Middle frontal gyrus (tissue), 1 donor: ENCODE measurements around the gene PYGB.
A peak's percentile ranks its signal among the peaks of the same experiment; 100 is the strongest.
"Not testable (repeated sequence)": the region's sequence is repeated elsewhere in the genome, so short reads cannot be mapped to it uniquely, and the experiment has no call there.

Source experiments
- DNase-seq: peaks from one replicate; pipeline ENCODE4 v3.0.0-alpha.2; 2015; ENCODE audit warnings: low spot score; ENCODE audit errors: extremely low spot score

The PYGB gene

DNA sequence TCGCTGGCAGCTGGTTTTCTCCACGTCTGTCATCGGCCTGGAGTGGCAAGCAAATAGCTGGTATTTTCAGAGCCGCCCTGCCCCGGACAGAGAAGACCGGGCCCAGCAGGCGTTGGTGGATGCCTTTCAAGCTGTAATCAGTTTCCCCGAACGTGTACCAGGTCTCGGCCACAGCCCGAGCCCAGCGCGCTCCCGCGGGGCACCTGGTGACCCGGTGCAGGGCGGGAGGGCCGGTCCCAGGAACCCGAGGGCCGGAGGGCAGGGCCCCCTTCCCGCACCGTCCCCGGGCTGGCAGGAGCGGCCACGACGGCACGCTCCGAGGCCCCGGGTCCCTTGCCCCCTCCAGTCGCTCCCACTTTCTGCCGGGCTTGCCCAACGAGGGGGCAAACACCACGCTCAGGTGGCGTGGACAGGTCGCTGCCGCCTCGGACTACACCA lies 348 bp upstream of the PYGB start:
- DNase-seq: no peak

DNA sequence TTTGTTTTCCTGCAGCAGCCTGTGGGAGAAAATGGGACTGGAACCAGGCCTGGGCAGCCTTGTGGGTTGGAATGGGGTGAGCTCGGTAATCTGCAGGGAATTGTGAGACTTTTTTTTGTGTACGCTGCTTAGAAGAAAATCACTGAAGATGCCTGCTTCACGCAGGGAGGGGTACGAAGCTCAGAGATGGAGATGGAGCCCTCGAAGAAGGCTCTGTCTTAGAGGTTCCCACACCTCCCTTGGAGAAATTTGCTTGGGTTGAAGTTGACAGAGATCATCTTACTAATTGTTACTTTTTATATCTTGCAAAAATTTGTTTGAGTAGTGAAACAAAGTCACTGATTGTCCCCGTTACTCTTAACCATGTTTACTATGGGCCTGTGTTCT lies 894 bp downstream of the PYGB start:
- DNase-seq: no peak

GRCh38 chr20:25249198-25249931 lies 1.5 kb downstream of the PYGB start:
- peak; percentile 19 for DNase-seq

DNA sequence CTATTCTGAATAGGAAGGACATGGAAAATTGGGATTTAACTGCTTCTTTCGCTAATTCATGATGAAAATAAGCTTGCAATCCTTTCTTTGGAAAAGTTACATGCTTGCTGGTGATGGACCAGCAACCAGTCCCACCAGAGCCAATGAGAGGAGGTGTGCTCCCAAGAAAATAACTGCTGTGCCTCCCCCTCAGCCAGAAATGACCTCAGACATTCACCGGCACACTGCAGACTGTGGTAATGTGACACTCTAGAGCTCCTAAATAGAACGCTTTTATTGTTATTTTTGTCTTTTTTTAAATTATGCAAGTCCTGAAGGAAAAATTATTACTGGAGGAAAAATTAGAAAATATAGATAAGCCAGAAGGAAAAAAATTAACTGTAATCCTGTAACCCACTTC lies 2.6 kb downstream of the PYGB start:
- no peak for DNase-seq

DNA sequence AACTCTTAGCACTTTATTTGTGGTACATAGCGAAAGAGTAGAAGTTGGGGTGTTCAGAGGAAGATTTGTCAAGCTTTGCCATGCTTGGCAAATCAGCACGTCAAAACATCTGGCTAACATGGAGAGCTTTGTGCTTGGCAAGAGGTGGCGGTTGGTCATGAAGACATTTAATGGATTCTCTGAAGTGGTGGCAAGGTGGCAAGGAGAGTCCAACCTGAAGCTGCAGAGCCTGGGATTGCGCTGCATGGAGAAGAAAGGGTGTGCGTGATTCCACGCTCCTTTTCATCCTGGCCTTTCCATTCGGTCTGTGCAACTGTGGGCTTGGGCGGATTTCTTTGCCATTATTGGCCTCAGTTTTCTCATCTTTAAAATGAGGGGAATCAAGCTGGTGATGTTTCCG lies 3.1 kb downstream of the PYGB start:
- no peak for DNase-seq

DNA sequence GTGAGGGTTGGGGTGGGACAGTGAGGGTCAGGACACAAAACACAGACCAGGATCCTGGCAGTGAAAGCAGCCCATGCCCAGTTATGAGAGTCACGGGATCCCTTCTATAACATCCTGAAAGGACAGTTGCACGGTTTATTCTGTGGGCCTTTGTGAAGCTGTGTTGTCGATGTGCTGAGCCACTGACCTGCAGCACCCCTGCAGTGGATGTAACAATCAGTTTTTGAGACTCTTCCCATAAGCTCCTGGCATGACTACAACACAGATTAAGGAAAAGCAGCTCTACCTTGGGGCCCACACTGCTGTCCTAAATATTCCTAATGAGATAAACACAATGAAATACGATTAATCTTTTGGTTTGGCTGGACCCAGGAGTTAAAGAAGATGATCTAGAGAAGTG lies 3.7 kb downstream of the PYGB start:
- no peak for DNase-seq

GRCh38 chr20:25252230-25252651 lies 4.4 kb downstream of the PYGB start:
- DNase-seq: no peak

GRCh38 chr20:25252686-25253421 lies 5.0 kb downstream of the PYGB start:
- DNase-seq: no peak

- no peak for DNase-seq
Measured at GRCh38 chr20:25253606-25254275, 5.9 kb downstream of the PYGB start.

DNA sequence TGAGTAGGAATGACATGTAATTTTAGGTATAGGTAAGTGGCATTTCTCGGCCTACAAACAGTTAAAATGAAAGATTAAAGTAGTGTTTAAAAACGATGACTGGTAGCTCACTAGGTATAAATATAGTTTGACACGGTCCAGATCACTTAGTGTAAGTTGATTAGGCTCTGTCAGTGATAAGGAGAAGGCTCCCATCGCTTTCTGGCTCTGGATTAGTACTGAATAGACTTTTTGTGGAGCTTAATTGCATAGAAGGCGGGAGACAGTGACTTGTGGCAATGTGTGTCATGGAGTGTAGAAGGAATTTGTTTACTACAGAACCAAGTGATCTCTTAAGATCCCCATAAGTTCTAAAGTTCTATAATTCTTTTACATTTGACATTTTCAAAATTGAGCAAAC lies 6.7 kb downstream of the PYGB start:
- no peak for DNase-seq

GRCh38 chr20:25254986-25255680 lies 7.2 kb downstream of the PYGB start:
- DNase-seq: no peak

DNA sequence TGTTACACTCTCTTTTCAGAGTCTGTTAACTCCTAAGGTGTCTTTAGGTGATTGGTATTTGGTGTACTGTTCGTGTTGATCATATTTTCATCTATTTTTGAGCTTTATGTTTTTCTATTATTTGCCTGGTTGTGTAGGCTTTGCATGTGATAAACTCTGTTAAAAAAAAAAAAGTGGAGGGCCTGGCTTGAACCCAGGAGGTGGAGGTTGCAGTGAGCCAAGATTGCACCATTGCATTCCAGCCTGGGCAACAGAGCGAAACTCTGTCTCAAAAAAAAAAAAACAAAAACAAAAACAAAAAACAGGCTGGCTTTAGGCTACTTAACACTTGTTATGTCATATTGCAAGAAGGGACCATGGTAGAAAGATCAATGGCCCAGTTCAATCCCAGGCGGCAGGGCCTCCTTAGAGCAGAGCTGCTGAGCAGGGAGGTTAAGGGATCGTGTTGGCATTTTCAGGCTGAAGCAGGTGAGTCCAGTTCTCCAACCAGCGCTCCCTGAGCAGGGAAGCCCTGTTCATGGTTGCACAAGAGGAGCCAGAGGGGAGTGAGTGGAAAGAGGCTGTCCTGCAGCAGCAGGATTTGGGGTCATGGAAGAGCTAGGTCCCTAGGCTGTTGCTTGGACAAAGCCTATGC lies 8.5 kb downstream of the PYGB start:
- DNase-seq: no peak

GRCh38 chr20:25257130-25257529 lies 9.2 kb downstream of the PYGB start:
- no peak for DNase-seq

GRCh38 chr20:25257756-25258475 lies 10.0 kb downstream of the PYGB start:
- no peak for DNase-seq

DNA sequence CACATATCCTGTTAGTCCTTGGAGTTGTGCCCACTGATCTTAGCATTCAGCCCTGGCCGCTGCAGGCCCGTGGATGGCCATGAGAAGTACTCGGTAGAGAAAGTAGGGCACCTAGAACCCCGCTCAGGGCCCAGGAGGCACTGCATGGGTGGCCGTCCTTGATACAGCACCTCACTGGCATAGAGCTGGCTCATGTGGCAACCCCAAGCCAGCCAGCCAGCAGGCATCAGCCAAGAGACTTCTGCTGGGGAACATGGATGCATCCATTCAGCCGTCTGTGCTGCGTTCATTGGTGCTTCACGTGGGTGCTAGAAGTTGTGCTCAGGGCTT lies 10.6 kb downstream of the PYGB start:
- DNase-seq: no peak

DNA sequence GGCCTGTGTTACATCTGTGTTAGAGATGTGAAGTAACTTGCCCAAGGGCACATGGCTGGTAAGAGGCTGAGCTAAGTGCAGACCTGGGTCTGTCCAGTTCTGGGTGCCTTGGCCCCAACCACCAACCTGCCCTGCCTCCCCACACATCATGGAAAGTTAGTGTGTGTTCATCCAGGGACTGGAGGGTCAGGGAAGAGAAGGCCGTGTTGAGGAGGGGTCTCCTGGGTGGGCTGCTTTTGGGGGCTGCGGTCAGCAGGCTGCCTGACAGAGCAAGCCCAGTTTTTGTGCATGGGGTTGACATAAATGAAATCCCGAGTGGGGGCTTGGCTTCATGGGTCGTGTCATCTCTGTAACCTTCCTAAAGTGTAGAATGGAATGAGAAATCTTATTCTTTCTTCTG lies 10.9 kb downstream of the PYGB start:
- no peak for DNase-seq

DNA sequence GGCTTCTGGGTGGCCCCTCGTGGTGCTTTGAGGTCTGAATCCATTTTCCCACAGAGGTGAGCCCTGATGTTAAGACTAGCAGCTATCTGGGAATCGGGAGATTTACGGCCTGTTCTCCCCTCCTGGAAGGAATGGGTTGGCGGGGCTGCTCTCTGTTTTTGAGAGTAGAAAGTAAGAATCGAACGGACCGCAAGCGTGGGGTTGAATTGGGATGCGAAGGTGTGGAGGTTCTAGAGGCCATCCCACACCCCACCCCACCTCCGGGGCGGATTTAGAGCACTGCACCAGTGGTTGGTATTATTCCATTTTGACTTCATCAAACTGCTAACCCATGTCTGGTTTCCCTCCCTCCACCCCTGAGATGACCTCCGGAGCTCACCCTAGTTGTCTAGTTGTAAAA lies 11.5 kb downstream of the PYGB start:
- no peak for DNase-seq

DNA sequence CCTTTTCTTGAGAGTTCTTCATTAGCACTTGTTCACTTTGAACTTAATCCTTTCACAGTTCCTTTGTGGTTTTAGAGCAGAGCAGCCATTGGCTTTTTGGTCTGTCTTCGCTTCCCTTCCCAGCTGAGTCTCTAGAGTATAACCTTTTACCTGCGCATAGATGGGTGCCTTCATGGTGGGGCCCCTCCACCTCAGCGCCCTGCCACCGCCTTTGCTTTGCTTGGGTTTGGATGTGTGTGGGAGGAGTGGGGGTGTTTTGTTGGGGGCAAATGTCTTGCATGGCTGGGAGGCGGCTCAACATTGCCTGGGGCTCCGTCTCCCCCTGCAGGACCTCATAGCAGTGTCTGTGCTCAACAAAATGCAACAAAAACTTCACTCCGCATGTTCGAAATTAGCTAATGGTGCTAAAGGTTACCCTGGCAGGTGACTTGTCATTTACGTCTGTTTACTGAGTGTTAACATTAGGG lies 11.9 kb downstream of the PYGB start:
- no peak for DNase-seq

DNA sequence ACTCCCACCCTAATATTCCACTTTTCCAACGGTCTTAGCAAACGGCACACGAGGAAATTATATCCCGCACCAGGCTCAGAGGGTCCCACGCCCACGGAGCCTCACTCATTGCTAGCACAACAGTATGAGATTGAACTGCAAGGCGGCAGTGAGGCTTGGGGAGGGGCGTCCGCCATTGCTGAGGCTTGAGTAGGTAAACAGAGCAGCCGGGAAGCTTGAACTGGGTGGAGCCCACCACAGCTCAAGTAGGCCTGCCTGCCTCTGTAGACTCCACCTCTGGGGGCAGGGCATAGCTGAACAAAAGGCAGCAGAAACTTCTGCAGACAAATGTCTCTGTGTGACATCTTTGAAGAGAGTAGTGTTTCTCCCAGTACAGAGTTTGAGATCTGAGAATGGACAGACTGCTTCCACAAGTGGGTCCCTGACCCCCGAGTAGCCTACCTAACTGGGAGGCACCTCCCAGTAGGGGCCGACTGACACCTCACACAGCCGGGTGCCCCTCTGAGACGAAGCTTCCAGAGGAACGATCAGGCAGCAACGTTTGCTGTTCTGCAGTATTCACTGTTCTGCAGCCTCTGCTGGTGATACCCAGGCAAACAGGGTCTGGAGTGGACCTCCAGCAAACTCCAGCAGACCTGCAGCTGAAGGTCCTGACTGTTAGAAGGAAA lies 13.0 kb downstream of the PYGB start:
- not testable (repeated sequence) for DNase-seq
